ENCODE results near the gene PYM1.
"Not testable (repeated sequence)": the region's sequence is repeated elsewhere in the genome, so short reads cannot be mapped to it uniquely, and the experiment has no call there.

PYM1 gene

DNA sequence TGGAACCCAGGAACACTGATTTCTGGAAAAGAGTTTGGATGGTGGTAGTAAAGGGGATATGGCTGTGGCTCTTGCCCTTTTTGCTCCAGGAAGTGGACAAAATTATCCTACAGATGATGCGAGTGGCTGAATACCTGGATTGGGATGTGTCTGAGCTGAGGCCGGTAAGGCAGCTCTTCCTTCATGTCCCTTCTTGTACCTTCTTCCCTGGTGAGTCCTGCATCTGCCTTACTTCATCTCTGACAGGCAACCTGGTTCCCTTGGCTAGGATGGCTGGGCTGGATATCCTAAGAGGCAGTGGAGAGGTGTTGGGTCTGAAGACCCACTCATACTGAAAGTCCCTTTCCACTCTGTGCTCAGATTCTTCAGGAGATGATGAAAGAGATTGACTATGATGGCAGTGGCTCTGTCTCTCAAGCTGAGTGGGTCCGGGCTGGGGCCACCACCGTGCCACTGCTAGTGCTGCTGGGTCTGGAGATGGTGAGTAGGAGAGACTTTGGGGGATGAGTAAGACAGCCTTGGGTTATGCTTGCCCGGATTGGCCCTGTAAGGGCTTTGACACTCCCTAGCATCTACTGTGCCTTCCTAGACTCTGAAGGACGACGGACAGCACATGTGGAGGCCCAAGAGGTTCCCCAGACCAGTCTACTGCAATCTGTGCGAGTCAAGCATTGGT is 11.3 kb upstream of the PYM1 start:
- no peak for DNase-seq

DNA sequence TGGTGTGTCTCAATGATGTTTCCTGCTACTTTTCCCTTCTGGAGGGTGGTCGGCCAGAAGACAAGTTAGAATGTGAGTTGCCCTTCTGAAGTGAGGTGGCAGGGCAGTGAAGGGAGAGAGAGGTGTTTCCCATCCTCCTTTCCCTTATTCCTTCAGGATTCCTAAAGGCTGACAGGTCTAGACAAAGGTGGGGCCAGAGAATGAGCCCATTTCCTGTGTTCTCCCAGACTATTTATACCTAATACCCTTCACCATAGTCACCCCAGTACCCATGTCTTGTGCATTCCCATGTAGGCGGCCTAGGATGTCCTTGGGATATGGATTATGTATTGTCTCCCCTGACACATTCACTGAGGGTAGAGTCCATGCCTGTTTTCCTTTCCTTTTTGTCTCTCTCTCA is 10.3 kb upstream of the PYM1 start:
- DNase-seq: no peak

DNA sequence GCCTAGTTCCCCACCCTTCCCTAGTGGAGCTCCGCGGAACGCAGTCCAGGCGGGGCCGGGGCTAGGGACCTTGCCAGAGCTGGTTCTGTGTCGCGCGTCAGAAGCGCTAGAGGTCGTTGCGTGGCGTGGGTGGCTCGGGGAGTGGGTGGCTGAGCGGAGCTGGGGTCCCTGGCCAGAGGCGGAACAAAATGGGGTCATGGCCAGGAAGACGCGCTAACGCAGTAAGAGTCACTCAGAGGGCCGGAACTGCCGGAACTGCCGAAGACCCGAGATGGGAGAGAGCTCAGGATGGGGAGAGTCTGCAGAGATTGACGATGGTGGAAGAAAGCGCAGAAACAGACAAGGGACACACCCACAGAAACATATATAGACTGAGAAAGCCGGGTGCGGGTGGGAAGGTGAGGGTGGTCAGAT is 8.1 kb upstream of the PYM1 start:
- no peak for DNase-seq

DNA sequence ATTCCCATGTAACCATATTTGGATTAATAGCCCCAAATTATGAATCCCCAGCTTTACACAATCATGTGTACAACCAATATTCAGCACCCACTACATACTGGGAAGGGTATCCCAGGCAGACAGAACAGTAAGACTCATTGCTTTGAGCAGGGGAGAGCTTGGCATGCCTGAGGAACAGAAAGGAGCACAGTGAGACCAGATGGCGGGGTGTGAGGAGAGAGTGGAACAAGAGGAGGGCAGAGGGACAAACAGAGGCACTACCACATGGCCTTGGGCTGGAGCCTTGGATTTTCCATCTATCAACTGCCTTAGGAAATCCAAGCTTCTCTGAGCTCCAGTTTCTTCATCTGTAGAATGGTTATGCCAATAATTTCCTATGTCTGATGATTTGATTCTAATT is 7.1 kb upstream of the PYM1 start:
- DNase-seq: no peak

DNA sequence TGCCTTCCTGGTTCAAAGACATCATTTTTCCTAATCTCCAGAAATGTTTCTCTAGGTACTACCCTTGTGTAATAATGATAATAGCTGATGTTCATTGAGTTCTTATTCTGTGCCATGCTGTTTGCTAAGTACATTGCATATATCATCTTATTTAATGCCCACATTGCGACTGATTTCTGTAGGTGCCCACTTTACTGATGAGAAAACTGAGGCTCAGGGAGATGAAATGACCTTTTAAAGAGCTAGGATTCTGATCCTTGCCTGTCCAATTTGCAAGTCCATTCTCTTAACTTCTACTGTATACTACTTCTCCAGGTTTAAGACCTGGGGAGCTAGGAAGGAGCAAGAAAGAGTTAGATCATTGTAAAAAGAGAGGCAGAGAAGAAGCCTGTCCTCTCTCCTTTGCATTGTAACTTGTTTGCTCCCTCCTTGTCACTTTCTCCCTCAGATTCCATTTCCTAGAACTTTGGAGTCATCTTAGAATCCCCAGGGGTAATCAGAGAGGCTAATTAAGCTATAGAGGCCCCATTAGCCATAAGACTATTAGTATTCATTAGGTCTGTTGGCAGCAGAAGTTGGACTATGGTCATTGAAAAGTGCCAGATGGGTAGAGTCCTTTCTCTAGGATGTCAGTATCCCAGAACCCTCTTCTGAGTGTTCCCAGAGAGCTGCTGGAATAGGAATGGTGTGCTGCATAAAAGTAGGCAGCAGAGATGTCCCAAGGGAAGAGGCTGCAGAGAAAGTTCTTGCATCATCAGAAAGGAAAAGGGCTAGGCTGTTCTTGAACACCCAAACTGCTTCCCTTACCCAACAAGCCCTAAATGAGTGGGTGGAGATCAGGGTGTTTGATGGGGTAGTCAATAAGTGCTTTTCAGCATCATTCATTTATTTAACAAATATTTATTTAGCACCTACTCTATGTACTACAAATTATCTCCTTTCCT is 6.4 kb upstream of the PYM1 start:
- no peak for DNase-seq

DNA sequence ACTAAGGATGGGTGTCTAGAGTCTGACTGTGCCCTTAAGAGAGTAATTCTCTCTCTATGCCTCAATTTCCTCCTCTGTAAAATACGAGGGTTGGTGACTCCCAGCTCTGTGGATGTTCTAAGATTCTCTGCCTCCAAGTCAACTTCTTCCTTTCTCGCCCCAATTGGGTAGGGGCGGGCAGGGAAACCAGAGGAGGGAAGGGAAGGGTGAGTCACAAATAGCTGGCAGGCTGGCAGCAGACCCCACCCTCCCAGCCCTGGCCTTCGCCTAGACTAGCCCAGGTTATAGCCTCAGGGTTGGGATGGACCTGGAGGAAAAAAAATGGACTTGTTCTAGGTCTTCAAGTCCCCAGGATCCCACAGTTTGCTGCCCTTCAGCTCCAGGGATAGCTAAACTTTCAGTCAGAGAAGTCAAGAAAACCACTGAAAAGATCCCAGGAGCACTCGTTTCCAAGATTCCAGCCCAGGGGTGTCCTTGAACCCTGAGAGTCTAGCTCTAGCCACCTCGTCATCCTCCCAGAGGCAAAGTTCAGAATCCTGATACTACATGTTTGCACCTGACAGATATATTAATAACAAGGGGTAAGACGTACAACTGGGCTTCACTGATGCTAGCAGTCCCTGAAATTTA is 5.6 kb upstream of the PYM1 start:
- no peak for DNase-seq

DNA sequence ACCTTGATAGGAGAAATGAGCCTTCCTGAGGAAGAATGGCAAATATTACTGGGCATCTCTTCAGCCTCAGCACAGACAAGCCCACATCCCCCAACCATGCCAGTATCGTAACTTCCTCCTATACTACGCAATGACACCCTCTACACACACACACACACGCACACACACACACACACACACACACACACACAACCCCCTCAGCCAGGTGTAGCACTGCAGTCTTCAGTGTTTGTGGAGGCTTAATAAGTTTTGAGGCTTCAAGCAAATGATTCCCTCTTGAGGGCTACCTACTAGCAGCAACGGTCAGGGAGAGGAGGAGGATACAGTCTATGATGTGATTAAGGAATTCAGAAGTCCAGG is 4.8 kb upstream of the PYM1 start:
- DNase-seq: no peak

DNA sequence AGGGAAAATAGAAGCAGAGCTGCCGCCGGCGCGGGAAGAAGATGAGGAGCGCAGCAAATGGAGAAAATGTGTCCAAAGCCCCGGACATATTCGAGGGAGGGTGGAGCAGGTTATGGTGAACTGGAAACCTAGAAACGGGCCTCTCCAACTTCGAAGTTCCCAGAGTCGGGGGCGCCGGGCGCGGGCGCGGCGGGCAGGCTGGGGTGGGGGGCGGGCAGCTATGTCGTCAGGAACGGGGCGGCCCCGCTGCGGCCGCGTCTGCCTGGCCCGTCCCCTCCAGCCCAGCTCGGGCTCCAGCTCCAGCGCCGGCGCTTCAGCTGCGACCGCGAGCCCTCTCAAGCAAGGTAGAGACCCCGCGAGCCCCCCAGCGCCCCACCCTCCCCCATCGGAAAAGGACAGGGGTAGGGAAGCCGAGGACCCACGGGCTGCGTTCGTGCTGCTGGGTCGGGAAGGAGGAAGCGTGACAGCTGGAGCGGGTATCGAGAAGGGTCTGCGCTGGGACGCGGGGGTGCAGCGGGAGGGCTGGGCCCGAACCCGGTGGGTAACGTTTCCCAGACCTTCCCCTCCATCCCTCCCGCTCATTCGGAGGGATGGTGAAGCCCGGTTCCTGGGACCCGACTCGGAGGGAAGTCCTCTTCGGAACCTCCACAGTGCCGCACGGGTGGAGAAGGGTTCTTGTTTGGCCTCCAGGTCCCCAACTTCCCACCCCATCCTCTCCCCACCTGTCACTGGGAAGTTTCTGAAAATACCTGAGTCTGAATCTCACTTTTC is 4.3 kb upstream of the PYM1 start:
- no peak for DNase-seq

DNA sequence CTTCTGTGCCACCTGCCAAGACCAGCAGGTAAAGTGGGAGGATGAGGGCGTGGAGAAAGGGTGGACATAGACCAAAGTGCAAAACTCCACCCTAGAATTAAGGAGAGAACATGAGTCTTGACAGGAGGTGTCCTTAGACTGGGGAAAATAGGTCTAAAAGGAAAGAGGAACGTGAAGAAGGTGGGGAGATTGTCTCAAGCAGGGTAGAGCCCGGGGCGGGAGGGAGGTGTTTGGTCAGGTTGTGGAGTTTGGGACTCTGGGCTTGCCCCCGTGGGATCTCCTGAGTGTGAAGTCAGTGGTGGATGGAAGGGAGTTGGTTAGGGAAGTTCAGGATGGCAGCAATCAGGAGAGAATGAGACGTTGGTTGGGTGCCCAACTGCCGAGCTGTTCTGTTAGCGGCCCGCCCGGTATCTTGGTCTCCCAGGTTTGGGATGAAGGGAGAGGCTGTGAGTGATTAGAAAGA is 3.7 kb upstream of the PYM1 start:
- no peak for DNase-seq

DNA sequence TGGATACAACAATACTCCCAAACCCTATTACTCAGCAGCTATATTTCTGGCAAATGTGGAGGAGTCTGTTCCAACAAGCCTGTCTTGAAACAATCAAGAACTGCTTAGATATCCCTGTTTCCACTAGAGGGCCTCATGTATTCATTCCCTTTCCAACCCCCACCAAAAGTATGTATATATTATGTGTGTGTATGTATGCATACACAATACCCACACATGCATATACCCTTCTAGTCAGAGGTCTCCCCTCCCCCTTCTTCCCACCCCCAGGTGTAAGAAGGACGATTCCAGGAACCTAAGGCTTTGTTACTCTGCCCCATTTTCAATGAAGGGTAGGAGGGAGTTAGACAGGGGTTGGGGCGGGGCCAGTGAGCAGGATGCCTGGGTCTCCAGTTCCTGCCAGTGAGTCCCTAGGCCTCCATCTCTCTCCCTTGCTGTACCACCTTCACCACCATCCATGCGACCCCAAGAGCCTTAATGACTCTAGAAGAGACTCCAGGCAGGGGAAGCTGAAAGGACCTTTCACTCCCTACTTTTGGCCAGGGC is 3.1 kb upstream of the PYM1 start, which contains the start of gene DGKA:
Gene DGKA, plus strand, starts transcription at position 392 of the 546 bp plus-strand sequence. CDS start 5,342 bp downstream, outside the sequence.
- DNase-seq: peak; percentile 29

DNA sequence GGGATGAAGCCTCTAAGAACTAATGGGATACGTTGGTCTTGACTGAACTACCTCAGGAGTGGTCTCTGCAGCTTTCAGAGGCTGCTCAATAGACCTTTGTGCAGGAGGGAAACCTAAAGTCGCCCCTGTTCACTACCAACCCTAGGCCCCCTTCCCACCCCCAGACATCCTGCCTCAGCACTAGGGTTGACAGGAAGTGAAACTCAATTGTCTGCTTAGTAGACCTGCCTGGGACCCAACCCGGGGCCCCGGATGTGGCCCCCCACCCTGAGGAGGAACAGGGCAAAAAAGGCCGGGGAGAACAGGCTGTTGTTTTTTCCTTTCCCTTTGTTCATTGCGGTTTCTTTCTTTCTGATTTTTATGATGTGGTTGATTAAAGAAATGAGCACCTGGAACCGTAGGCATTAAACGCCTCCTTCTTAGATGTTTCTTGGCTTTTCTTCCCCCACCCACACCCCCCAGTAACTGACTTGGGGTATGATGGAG is 1.7 kb upstream of the PYM1 start:
- DNase-seq: peak; percentile 27

DNA sequence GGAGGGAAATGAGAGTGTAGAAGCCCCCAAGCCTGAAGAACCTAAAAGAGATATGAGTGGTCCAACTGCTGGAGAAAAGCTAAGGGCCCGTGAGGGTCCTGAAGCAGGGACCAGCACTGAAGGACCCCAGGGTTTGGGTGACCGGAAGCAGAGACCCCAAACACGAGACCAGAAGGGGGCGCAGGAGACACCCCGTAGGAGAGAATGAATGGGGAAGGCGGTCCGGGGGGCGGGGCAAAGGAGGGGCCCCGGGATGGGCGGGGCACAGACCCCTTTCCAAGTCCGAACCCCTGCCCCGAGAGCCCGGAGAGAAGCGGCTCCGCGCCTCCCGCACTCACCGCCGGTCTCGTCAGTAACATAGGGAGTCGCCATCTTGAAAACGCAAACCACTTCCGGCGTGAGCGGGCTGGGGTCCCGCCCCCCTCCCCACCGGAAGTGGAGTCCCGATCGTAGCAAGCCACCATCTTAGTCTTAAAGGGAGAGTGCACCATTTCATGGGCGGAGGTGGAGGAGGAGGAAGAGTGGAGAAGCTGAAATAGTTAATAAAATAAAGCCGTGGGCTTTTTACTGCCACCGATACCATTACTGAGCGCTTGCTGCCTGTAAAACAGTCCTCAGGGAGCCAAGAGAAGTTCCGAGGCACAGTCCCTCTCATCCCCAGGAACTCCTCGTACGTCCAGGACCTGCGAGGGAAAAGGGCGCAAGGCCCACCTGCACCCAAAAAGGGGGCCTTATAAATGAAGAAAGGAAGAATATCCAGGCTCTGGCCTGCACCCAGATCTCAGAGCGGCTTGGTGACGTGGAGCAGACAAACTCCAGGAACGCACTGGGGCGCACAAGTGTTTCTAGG is 731 bp downstream of the PYM1 start:
- peak; percentile 84 for DNase-seq

DNA sequence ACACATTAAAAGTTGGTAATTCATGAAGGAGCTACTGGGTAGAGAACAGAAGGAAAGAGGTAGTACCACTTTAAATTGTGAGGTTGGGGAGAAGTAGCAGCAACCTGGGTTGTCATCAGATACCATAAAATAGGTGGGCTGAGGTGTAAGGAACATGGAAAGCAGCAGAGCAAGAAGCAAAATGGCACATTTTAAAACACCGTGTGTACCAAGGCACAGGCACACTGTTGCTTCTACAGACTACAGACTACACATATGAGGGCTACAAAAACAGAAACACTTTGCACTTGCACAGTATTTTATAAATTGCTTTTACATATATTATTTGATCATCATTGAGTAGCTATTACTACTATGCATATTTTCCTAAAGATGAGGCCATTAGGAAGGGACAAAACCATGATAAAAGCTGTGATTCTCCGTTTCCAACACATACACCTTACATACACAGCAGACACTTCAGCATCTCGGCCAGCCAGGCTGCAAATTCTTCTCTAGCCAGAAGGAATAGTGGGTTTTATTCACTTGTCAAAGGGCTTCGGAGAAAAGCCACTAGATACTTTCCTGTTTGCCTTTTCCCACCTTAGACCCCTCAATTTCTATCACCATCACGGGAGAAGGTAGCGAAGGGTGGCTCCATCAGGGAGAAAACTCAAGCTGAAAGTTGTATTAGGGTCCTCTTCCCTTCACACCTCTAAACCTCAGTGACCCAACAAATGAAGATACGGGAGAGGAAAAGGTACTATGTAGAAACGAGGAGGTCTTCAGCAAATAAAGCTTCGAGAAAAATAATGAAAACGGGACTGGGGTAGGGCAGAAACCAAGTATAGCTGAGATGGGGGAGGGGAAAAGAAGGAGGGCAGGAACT is 1.6 kb downstream of the PYM1 start:
- no peak for DNase-seq

DNA sequence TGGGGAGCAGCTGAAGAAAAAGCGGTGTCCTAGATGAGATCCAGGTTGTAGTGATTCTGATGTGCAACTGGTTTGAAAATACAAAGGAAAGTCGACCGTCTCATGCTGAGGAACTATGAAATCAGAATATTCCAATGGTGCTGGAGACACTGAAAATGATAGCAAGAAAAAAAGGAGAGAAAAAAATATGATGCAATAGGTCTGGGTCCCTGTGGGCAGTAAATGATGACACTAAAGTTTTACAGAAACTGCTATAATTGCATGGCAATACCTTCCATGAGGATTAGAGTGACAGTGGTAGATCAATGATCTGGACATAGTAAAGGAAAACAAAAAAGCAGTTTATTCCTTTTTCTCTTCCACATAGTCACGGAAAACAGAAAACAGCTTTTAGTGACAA is 2.3 kb downstream of the PYM1 start:
- DNase-seq: no peak

DNA sequence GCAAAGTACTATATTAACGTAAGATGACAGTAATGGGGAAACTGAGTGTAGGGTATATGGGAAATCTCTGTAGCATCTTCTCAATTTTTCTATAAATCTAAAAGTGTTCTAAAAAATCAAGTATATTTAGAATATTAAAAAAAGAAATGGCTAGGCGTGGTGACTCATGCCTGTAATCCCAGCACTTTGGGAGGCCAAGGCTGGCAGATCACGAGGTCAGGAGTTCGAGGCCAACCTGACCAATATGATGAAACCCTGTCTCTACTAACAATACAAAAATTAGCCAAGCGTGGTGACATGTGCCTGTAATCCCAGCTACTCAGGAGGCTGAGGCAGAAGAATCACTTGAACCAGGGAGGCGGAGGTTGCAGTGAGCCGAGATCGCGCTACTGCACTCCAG is 4.0 kb downstream of the PYM1 start:
- not testable (repeated sequence) for DNase-seq

DNA sequence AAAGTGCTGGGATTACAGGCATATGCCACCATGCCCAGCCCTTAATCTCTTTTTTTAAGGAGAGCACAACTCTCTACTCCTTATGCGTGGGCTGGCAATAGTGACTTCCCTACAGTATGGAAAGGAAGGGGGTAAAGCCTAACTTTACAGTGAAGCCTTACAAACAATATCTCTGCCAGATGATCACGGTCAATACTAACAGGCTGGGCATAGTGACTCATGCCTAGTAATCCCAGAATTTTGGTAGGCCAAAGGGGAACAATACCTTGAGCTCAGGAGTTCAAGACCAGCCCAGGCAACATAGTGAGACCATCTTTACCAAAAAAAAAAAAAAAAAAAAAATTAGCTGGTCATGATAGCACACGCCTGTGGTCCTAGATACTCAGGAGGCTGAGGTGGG is 5.6 kb downstream of the PYM1 start:
- DNase-seq: no peak

DNA sequence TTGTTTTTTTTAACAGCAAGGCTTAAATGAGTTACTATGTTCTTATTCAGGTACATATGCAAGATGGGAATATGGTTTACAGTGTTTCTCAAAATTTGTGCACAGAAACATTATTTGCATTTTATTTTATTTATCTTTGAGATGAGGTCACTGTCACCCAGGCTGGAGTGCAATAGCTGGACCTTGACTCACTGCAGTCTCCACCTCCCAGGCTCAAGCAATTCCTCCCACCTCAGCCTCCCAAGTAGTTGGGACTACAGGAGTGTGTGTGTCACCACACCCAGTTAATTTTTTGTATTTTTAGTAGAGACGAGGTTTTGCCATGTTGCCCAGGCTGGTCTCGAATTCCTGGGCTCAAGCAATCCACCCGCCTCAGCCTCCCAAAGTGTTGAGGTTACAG is 8.7 kb downstream of the PYM1 start:
- DNase-seq: not testable (repeated sequence)

DNA sequence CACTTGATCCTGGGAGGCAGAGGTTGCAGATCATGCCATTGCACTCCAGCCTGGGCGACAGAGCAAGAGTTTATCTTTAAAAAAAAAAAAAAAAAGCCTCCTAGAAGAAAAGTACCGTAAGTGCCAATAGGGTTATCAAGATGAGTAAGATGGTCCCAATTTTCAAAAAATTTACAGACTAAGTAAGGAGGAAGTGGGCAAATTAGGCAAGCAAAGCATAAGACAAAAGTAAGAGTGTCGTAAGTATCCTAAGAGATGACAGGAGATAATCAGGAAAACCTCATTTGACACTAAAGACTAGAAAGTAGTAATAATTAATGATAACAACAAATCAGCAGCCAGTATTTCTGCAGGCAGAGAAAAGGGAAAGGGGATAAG is 12.2 kb downstream of the PYM1 start:
- DNase-seq: no peak

DNA sequence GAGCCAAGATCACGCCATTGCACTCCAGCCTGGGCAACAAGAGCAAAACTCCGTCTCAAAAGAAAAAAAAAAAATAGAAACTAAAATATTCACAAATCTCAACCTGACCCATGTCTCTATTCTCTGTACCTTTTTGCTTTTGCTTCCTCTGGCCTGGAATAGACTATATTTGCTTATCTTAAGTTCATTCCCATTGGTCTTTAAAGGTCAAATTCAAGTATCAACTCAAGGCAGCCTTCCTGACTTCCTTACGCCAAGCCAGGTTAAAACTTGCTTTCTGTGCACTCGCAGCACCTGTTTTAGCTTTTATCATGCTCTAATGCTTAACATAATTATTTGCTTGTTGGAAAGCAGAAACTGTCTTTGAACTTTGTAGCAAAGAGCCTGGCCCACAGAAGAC is 14.8 kb downstream of the PYM1 start:
- no peak for DNase-seq

DNA sequence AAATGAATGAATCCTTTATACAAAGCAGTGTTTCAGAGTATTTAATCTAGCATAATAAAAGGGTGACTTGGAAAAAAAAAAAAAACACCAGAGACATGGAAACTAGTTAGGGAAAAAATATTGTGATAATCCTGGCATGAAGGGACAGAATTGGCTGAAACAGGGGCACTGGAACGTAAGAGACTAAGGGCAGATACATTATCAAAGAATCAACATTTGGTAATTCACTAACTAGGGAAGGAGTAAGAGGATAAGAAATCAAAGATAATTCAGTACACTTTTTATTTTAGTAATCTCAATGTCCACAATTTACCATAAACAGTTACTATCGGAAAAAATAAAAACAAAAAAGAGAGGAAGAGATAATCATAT is 18.2 kb downstream of the PYM1 start:
- no peak for DNase-seq

All from NK-92 treated with Interleukin-12 subunit alpha and Interleukin-12 subunit beta, amount 100 ng/mL, for 24 hours (cell line).